ENCODE results near the gene ACACA.
A peak's percentile ranks its signal among the peaks of the same experiment; 100 is the strongest.

ACACA gene

GRCh38 chr17:37286430-37286829, 120.2 kb downstream of the ACACA start:
- no peak for DNase-seq

DNA sequence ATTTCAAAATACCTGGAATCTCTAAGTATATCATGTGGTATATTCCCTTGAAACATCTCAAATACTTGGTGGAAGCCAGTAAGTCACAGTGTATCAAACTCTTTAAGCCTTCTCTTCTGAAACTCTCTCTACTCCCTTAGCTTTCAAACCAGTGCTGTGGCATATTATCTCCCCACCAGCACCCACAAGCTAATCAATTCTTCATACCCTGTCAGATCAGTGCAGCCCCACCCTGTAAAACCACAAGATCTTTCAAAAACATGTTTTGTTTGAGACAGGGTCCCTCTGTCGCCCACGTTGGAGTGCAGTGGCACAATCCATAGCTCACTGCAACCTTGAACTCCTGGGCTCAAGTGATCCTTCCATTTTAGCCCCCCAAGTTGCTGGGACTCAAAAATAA, 122.4 kb downstream of the ACACA start:
- DNase-seq, result no peak

GRCh38 chr17:37283414-37283961, 123.1 kb downstream of the ACACA start:
- no peak for DNase-seq

- no peak for DNase-seq
Observed at GRCh38 chr17:37280841-37281240, 125.8 kb downstream of the ACACA start.

DNA sequence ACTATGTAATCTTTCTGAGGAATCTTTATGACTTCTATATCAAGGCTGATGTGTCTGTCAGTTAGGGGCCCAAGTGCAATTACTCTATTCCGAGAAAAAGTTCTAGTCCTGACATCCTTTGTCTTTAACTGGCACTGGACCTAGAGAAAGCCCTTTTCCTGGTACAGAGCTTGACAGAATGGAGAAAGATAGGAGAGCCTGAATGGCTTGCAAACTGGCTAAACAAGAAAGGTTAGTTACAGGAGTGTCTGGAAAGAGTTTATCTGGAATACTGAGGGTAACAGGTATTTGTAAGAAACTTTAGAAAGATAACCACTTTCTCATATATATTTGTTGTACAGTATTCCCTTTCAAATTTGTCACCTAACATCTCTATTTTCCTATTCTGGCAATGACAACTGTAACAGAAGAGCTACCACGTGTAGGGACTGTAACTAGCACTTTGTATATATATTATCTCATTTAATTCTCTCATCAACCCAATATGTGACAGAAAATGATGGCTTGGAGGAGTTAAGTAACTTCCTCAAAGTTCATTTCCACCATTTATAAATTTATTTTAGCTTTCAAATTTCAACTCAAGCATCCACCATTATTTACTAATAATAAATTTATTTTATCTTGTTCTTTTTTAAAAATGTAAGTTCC, 128.3 kb downstream of the ACACA start:
- no peak for DNase-seq

- DNase-seq, result peak; percentile 2
Observed at GRCh38 chr17:37276475-37276874, 130.2 kb downstream of the ACACA start.

GRCh38 chr17:37274461-37274860, 132.2 kb downstream of the ACACA start:
- no peak for DNase-seq

DNA sequence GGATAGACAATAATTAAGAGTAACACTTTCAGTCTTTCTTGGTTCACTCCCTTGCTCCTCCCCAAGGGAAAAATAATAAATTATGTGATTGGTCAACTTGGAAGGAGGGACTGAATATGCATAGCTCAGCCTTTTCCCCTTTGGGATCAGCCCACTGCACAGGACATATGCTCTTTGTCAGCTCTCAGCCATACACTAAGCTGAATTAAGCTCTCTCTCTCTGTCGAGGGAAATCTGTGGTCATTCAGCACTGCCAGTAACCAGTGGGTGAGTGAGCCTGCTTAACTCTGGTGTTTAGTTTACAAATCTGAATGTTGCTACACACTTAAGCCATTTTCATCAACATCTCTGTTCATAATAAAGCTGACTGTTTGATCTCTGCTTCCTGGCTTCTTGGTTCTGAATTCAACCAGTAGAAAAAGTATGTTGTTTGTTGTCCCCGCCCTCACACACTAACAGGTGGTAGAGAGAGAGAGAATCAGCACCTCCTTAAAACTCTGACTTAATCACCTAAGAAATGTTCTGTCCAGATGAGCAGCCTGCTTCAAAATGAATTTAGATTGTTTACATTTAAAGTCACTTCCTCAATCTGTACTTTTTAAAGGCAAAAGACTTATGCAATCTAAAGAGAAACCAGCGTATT, 133.1 kb downstream of the ACACA start:
- no peak for DNase-seq

DNA sequence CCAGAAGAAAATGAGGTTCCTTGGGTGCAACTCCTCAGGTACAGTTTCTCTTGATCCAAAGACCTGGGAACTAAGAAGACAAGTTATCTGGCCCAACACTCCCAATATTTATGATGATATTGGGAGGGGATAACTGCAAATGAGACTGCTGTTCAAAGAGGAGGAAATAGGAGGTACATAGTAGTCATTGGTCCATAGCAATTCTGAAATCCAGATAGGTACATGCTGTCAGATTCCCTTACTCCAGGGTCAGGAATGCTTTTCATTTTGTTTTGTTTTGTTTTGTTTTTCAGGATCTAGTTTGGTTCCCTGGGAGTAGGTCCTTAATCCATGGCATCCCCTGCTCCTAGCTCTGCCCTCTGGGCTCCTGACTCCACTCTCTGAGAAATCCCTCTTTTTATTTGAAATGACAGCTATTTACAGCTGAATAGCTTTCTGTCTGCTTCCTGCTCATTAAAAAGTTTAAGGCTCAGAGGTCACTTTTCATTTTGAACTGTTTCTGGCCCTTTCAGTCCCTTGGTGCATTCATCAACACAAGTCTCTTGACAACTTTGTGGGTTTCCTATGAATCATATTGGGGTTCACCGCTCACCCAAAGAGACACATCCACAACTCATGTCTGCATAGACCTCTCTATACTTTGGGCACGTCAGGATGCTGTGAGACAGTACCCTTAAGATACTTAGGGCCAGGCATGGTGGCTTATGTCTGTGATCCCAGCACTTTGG, 141.0 kb downstream of the ACACA start:
- DNase-seq, result no peak

DNA sequence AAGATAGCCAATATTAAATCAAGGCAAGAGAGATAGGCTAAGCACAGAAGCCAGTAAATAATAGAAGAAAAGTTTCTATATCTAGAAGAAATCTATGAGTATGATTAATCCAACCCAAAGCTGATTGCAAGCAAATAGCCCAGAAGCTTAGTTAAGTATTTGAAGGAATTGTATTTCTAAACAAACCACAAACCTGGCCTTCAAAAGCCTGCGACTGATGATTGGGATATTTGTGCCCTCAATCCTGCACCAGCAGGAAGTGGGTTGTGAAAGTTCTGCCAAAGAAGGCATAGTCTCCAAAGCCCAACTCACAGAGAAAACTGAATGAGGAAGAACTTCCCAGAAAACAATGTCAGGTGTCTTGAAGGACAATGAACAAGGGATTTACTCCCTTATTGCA, 145.3 kb downstream of the ACACA start:
- DNase-seq, result no peak

GRCh38 chr17:37259030-37259735, 147.5 kb downstream of the ACACA start:
- no peak for DNase-seq

- no peak for DNase-seq
Observed at GRCh38 chr17:37256627-37257026, 150.0 kb downstream of the ACACA start.

DNA sequence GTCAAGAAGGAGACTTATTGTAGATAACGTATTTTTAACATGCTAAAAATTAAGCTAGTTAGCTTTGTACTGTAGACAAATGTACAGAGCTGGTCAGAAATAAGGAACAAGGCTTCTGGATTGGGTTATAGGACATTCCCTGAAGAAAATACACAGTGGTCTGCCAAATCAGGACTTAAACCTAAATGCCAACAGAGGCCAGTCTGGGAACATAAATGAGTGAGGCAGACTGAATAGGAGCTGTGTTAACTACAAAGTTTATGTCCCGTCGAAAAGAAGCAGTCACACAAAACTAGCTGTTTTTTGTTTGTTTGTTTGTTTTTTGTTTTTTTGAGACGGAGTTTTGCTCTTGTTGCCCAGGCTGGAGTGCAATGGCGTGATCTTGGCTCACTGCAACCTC, 151.2 kb downstream of the ACACA start:
- DNase-seq, result no peak

DNA sequence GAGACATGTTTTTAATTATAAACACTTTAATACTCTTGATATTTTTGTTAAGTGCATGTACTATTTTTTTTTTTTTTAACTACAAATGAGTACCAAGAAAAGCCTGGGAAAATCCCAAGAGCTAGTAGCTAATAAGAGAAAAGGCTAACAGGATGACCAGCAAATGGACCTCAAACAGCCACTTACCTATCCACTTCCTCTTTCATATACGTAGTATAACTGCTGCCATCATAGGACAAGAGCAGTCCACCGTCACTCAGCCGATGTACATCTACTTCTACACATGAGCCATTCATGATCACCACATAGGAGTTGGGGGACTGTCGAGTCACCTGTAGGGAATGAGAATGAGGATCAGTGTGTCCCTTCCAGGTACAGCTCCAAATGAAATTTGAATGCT, 158.8 kb downstream of the ACACA start:
- no peak for DNase-seq

DNA sequence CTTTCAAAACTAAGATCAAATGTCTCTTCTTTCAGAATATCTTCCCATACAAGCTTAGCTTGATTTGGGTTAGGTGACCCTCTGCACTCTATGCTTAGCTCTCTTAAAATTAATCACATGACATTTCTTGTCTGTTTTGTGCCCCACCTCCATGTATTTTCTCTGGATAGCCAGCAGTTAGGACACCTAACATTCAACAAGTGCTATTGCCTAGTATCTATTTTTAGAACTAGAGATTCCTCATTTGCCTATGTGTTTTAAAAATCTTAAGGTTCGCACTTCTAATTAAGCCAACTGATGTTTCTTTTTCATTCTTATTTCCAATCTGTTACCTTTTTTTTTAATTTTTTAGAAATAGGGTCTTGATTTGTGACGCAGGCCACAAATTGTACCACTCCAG, 160.6 kb downstream of the ACACA start:
- no peak for DNase-seq

DNA sequence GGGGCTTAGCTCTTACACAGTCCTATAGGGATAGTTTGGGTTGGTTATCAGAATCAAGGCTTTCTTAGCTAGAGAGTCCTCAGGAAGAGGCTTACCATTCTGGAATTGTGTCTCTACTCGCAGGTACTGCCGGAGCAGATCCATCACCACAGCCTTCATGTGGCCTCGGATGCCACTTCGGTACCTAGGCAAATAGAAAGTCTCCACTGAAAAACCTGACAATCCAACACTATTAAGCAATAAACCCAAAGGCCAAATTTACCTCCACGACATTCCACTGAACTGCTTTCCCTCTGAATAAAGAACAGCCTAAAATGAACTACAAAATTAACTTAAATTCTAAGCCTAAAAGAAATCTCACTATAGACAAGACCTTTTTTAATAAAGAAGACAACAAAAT, 166.3 kb downstream of the ACACA start:
- DNase-seq, result no peak

DNA sequence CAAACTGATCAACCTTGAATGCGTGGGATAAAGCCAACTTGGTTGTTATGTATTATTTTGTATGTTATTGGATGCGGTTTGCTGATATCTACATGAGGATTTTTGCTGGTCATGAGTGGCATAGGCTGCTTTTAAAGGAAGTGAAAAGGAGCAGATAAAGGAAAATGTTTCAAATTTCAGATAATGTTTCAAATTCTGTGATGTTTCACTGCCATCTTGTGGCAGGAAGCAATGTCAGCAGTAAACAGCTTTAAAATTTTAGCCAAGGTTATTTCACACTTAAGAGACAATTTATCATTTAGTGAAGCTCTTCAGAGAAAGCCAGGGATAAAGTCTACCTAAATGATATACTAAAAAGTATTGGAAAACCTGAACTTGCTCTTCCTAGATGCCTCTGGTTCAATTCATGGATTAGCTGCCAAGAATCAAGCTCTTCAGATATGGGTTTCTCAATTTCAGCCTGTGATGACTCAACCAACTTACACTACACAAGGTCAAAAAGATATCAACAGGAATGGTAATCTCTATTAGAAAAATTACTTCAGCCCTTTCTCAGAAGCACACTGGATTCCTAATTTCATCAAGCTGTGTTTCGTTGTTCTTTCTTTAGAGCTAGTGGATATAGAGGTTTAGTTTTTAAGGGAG, 166.8 kb downstream of the ACACA start:
- DNase-seq, result no peak

DNA sequence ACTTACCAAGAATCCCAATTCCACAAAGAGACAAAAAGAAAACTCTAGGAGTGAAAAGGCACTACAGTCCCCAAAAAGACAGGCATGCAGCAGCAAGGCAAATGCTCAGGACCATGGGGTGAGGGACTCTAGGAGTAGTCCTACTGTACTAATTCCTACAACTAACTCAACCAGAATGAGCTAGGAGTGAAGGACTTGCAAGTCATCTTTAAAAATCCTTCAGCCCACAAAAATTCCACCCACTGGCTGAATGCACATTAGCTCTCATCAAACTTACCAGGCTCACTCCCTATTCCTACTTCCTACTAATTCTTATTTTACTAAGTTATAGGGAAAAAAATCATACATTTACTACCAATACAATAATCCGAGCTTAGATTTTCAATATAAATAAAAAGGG, 172.5 kb downstream of the ACACA start:
- DNase-seq, result no peak

DNA sequence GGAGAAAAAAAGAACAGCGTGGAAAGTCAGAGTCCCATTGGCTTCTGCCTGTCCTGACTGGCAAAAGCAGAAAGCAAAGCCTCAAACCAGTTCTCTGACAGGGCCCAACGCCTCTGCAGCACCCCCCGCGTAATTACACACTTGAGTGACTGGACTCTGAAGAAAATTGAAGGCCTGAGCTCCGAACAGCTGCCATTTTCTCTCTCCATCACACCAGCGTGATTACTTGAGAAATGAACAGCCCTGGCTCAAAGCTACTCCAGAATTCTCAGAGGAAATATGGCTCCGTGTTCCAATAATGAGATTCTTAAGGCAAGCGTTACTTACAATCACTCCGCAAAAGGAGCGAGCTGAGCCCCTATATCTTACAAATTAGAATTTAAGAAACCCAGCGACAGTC, 173.6 kb downstream of the ACACA start:
- no peak for DNase-seq

DNA sequence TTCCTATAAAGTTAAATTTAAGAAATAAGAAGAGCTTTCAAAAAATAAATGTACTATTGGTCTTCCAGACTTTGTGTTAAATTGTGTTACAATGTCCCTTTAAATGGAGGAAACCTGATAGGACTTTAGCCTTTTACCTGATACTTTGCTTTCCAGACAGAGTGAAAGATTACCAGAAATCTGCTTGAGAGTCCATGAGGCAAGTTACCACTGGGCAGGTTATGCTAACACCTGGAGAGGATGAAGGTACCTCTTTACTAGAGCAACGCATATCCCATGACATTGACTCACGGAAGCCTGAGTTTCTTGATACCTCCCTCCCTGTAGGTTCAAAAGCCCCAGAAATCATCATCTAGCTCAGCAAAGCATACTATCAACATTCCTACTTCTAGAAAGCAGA, 174.7 kb downstream of the ACACA start:
- no peak for DNase-seq

- no peak for DNase-seq
Observed at GRCh38 chr17:37230633-37231032, 176.0 kb downstream of the ACACA start.

- DNase-seq, result no peak
Observed at GRCh38 chr17:37225465-37225864, 181.2 kb downstream of the ACACA start.

DNA sequence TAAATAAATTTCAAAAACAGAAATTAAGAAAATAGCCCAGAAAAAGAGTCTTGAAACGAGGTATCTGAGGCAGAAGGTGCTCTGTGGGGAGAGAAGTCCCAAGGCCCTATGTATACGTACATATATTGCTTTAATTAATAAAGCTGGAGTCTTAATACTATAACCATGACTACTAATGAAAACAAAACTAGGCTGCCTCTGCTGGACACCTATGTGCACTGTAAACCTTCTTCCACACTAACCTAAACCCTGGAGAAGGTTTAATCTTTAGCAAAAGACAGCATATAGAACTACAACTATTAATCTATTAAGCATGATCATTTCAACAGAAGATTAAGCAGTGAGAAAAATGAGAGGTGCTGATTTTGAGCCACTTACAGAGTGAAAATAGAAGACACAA, 184.8 kb downstream of the ACACA start:
- DNase-seq, result no peak

Data from COR-L47 (cell line).